Bronchial epithelial cell (primary cell): ENCODE measurements around the gene TIPARP. TPM values are rescaled to one million over a fixed set of nuclear protein-coding genes. Genes with fewer than 3 reads are reported as not detected.

ENCODE experiments used
- DNase-seq: peaks from one replicate; pipeline ENCODE4 v3.0.0-alpha.2; 2010; ENCODE audit warnings: low read depth
- FAIRE-seq: peaks from 2 replicates; lab custom pipeline; 2011; peaks lifted over from hg19 to GRCh38; lab: Jason Lieb, UNC
- H3K27me3 ChIP-seq: 2 replicates; pipeline ENCODE4 v1.5.1; 2011; ENCODE audit warnings: low read length; ENCODE audit not compliant: control insufficient read depth, insufficient read depth
- H3K36me3 ChIP-seq: 2 replicates; pipeline ENCODE4 v1.5.1; 2011; ENCODE audit warnings: low read length; ENCODE audit not compliant: control insufficient read depth, insufficient read depth
- H3K4me3 ChIP-seq: 2 replicates; pipeline ENCODE4 v1.5.1; 2011; ENCODE audit warnings: mild to moderate bottlenecking, low read depth, low read length, control low read depth
- CTCF ChIP-seq: IDR thresholded peaks from 2 replicates; pipeline ENCODE4 v1.5.1; 2011; ENCODE audit warnings: mild to moderate bottlenecking, moderate library complexity, low read length, control low read depth, inconsistent platforms; ENCODE audit not compliant: insufficient read depth, severe bottlenecking
- total RNA-seq: library from RNA; depleted of rRNA; stranded (reverse); fragments of >200 nt; gene quantifications from 2 replicates; pipeline ENCODE4 v1.2.1, GENCODE V29; 2014

Gene TIPARP
- total RNA-seq, 1 donor from 2014 or later, result 110 TPM

- DNase-seq (no peak), FAIRE-seq (no peak)
- Histone ChIP-seq H3K4me3 (no peak overlapping the region), H3K36me3 (no peaks in the 10 kb centered on the region), H3K27me3 (no peaks in the 10 kb centered on the region)
- no peak for TF ChIP-seq CTCF
These were observed 31.4 kb upstream of the TIPARP start for GRCh38 chr3:156642750-156643728.

GRCh38 chr3:156643729-156644389 lies 30.5 kb upstream of the TIPARP start:
- FAIRE-seq, result no peak
- TF ChIP-seq CTCF, result no peak

GRCh38 chr3:156644958-156645357 lies 29.4 kb upstream of the TIPARP start:
- no peaks in the 10 kb centered on the region for H3K27me3 ChIP-seq
- H3K4me3 ChIP-seq, result no peak overlapping the region
- no peaks in the 10 kb centered on the region for H3K36me3 ChIP-seq
- FAIRE-seq (no peak), DNase-seq (no peak)
- TF ChIP-seq CTCF, result no peak

More at GRCh38 chr3:156643729-156644389, 30.5 kb upstream of the TIPARP start:
- H3K27me3 ChIP-seq, result no peaks in the 10 kb centered on the region
- no peak overlapping the region for H3K4me3 ChIP-seq
- no peaks in the 10 kb centered on the region for H3K36me3 ChIP-seq
- no peak for DNase-seq

GRCh38 chr3:156646958-156647357 lies 27.4 kb upstream of the TIPARP start:
- H3K27me3 ChIP-seq, result no peaks in the 10 kb centered on the region
- no peak overlapping the region for H3K4me3 ChIP-seq
- DNase-seq (no peak), FAIRE-seq (no peak)
- no peaks in the 10 kb centered on the region for H3K36me3 ChIP-seq
- no peak for TF ChIP-seq CTCF

GRCh38 chr3:156648086-156648485 lies 26.3 kb upstream of the TIPARP start:
- TF ChIP-seq CTCF, result no peak
- H3K36me3 ChIP-seq, result no peaks in the 10 kb centered on the region
- DNase-seq (no peak), FAIRE-seq (no peak)
- no peaks in the 10 kb centered on the region for H3K27me3 ChIP-seq
- no peak overlapping the region for H3K4me3 ChIP-seq
